ENCODE measurements around the gene TP73.

TP73 gene

GRCh38 chr1:3711381-3711779 is 59.1 kb downstream of the TP73 start:
- DNase-seq: no peak

GRCh38 chr1:3711780-3712451 is 59.6 kb downstream of the TP73 start:
- DNase-seq: no peak

GRCh38 chr1:3712573-3713535 is 60.5 kb downstream of the TP73 start:
- no peak for DNase-seq

- DNase-seq: no peak
These were observed 61.5 kb downstream of the TP73 start for GRCh38 chr1:3713840-3714239.

GRCh38 chr1:3714284-3714741 is 62.0 kb downstream of the TP73 start:
- DNase-seq: no peak

GRCh38 chr1:3714814-3715213 is 62.5 kb downstream of the TP73 start:
- no peak for DNase-seq

GRCh38 chr1:3716351-3716750 is 64.0 kb downstream of the TP73 start:
- DNase-seq: no peak

GRCh38 chr1:3717041-3717714 is 64.9 kb downstream of the TP73 start:
- DNase-seq: no peak

GRCh38 chr1:3717715-3718601 is 65.6 kb downstream of the TP73 start:
- DNase-seq: no peak

- no peak for DNase-seq
These were observed 66.4 kb downstream of the TP73 start for GRCh38 chr1:3718764-3719163.

GRCh38 chr1:3721955-3722465 is 69.7 kb downstream of the TP73 start:
- no peak for DNase-seq

GRCh38 chr1:3722846-3723245 is 70.5 kb downstream of the TP73 start:
- DNase-seq: no peak

GRCh38 chr1:3724416-3725030 is 72.2 kb downstream of the TP73 start:
- DNase-seq: peak; percentile 50

- no peak for DNase-seq
These were observed 73.0 kb downstream of the TP73 start for GRCh38 chr1:3725366-3725765.

- no peak for DNase-seq
These were observed 74.9 kb downstream of the TP73 start for GRCh38 chr1:3727042-3727824.

- no peak for DNase-seq
These were observed 75.8 kb downstream of the TP73 start for GRCh38 chr1:3727825-3728776.

GRCh38 chr1:3729594-3730542 is 77.6 kb downstream of the TP73 start:
- DNase-seq: no peak

GRCh38 chr1:3730543-3731247 is 78.4 kb downstream of the TP73 start:
- no peak for DNase-seq
